GM23338 (cell line): ENCODE results near the gene CD58. TPM values are rescaled to one million over a fixed set of nuclear protein-coding genes. Genes with fewer than 3 reads are reported as not detected.

Experiments used
- ATAC-seq: fragments of 200-7000 bp; cut with Tn5 transposase; 3 replicates; pipeline ENCODE4 v1.9.1; 2020
- DNase-seq: peaks from one replicate; pipeline ENCODE4 v3.0.0-alpha.2; 2015; ENCODE audit warnings: low spot score
- H2AFZ ChIP-seq: fragments of 200-600 bp; sonication (generic); 2 replicates; pipeline ENCODE4 v1.8.0; 2016; ENCODE audit warnings: antibody characterized with exemption, mild to moderate bottlenecking, moderate library complexity
- H3F3A ChIP-seq: fragments of 200-600 bp; sonication (generic); replicated peaks from 2 replicates; pipeline ENCODE4 v1.8.0; 2017; ENCODE audit warnings: antibody characterized with exemption, mixed run types, low read depth
- H3K27ac ChIP-seq: fragments of 200-600 bp; sonication (generic); 2 replicates; pipeline ENCODE4 v1.6.1; 2016; ENCODE audit warnings: low read depth
- H3K27me3 ChIP-seq: fragments of 200-600 bp; sonication (generic); 2 replicates; pipeline ENCODE4 v1.8.0; 2016; ENCODE audit warnings: mild to moderate bottlenecking, mixed run types, moderate library complexity; ENCODE audit not compliant: insufficient read depth
- H3K36me3 ChIP-seq: fragments of 200-600 bp; sonication (generic); 2 replicates; pipeline ENCODE4 v1.8.0; 2016; ENCODE audit warnings: mild to moderate bottlenecking; ENCODE audit not compliant: insufficient read depth
- H3K4me1 ChIP-seq: fragments of 200-600 bp; sonication (generic); 2 replicates; pipeline ENCODE4 v1.8.0; 2016; ENCODE audit warnings: mild to moderate bottlenecking, moderate library complexity; ENCODE audit not compliant: insufficient read depth
- H3K4me2 ChIP-seq: fragments of 200-600 bp; sonication (generic); 2 replicates; pipeline ENCODE4 v1.7.1; 2017; ENCODE audit warnings: mixed run types
- H3K4me3 ChIP-seq: fragments of 200-600 bp; sonication (generic); 2 replicates; pipeline ENCODE4 v1.6.1; 2016; ENCODE audit warnings: mixed run types
- H3K79me2 ChIP-seq: fragments of 200-600 bp; sonication (generic); replicated peaks from 2 replicates; pipeline ENCODE4 v1.8.0; 2017; ENCODE audit warnings: mild to moderate bottlenecking; ENCODE audit not compliant: insufficient read depth
- H3K9me2 ChIP-seq: fragments of 200-600 bp; sonication (generic); 2 replicates; pipeline ENCODE4 v1.8.0; 2017; ENCODE audit not compliant: insufficient read depth
- H4K20me1 ChIP-seq: fragments of 200-600 bp; sonication (generic); replicated peaks from 2 replicates; pipeline ENCODE4 v1.8.0; 2017; ENCODE audit warnings: mild to moderate bottlenecking; ENCODE audit not compliant: insufficient read depth
- H3K27ac Mint-ChIP-seq: 2 replicates; pipeline ENCODE4 v1.8.0; 2020; ENCODE audit warnings: inconsistent platforms, mild to moderate bottlenecking, moderate library complexity, mixed read lengths
- H3K27me3 Mint-ChIP-seq: 3 replicates; pipeline ENCODE4 v1.8.0; 2022; ENCODE audit warnings: low read depth, mild to moderate bottlenecking, moderate library complexity, mixed read lengths, inconsistent platforms; ENCODE audit not compliant: insufficient read depth, poor library complexity
- H3K36me3 Mint-ChIP-seq: 3 replicates; pipeline ENCODE4 v1.8.0; 2021; ENCODE audit warnings: low read depth, mild to moderate bottlenecking, inconsistent platforms, moderate library complexity, mixed read lengths
- H3K4me1 Mint-ChIP-seq: 3 replicates; pipeline ENCODE4 v1.8.0; 2020; ENCODE audit warnings: mild to moderate bottlenecking, inconsistent platforms, mixed read lengths
- H3K4me3 Mint-ChIP-seq: 3 replicates; pipeline ENCODE4 v1.8.0; 2021; ENCODE audit warnings: moderate library complexity, mild to moderate bottlenecking, inconsistent platforms, mixed read lengths
- H3K9me3 Mint-ChIP-seq: 3 replicates; pipeline ENCODE4 v1.8.0; 2020; ENCODE audit warnings: moderate library complexity, mild to moderate bottlenecking, inconsistent platforms, mixed read lengths
- JUNB ChIP-seq: IDR thresholded peaks from one replicate; pipeline ENCODE4 v1.6.1; 2016; ENCODE audit warnings: antibody characterized with exemption; ENCODE audit not compliant: unreplicated experiment
- ZNF462 ChIP-seq: fragments of 250-450 bp; sonication (Bioruptor Pico); IDR thresholded peaks from 2 replicates; pipeline ENCODE4 v1.5.0; 2020; ENCODE audit warnings: mild to moderate bottlenecking, moderate library complexity
- polyA plus RNA-seq: library from polyadenylated mRNA; unstranded; fragments of >200 nt; fragmentation: Nextera tagmentation; extraction: Ambion mirVana; gene quantifications from 2 replicates; pipeline ENCODE4 v1.2.1, GENCODE V29; 2016
- total RNA-seq: library from RNA; depleted of rRNA; stranded (reverse); fragments of >200 nt; shearing (Covaris generic); gene quantifications from 2 replicates; pipeline ENCODE4 v1.2.3, GENCODE V29; 2014
- TF ChIP-seq, protein P1 (sequence below), 2 experiments: fragments of 200-600 bp in 1 of 2; sonication (generic) in 1 of 2; conservative IDR thresholded peaks; 2 replicates each; pipeline versions ENCODE4 v1.5.1 to v1.6.1; 2016 to 2017; ENCODE audit warnings: antibody characterized with exemption in 2 of 2, low read depth in 2 of 2, mild to moderate bottlenecking in 2 of 2, moderate library complexity in 1 of 2

The CD58 gene
- total and polyA plus RNA-seq, 2 experiments from 2014 or later: 9.2 to 12.5 TPM

- Mint-ChIP-seq H3K4me1 (peaks cover 5% of the 10 kb centered on the region; the same call in 2 of the 3 replicates), H3K4me3 (no peak overlapping the region), H3K27me3 (peaks cover 3% of the 10 kb centered on the region), H3K27ac (no peak overlapping the region), H3K9me3 (no peaks in the 10 kb centered on the region), H3K36me3 (no peaks in the 10 kb centered on the region)
- DNase-seq: no peak
- H3K4me2 ChIP-seq: no peak overlapping the region
- H3K27ac ChIP-seq: no peak overlapping the region
- no peaks in the 10 kb centered on the region for H3K27me3 ChIP-seq
- TF ChIP-seq, protein P1, sequence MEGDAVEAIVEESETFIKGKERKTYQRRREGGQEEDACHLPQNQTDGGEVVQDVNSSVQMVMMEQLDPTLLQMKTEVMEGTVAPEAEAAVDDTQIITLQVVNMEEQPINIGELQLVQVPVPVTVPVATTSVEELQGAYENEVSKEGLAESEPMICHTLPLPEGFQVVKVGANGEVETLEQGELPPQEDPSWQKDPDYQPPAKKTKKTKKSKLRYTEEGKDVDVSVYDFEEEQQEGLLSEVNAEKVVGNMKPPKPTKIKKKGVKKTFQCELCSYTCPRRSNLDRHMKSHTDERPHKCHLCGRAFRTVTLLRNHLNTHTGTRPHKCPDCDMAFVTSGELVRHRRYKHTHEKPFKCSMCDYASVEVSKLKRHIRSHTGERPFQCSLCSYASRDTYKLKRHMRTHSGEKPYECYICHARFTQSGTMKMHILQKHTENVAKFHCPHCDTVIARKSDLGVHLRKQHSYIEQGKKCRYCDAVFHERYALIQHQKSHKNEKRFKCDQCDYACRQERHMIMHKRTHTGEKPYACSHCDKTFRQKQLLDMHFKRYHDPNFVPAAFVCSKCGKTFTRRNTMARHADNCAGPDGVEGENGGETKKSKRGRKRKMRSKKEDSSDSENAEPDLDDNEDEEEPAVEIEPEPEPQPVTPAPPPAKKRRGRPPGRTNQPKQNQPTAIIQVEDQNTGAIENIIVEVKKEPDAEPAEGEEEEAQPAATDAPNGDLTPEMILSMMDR (conservative IDR thresholded peaks at IDR 0.05; ENCODE audit: low read depth in 2 of 2): 0 out of 4 replicates have a peak, but pooled peaks of 1 of the 2 experiments have one; percentile 3
- no peak for TF ChIP-seq ZNF462 (CRISPR knock-in tag)
- TF ChIP-seq JUNB: no peak
- H3F3A ChIP-seq: no peaks in the 10 kb centered on the region
- H2AFZ ChIP-seq: no peak overlapping the region
- H3K9me2 ChIP-seq: no peaks in the 10 kb centered on the region
- H3K4me1 ChIP-seq: no peaks in the 10 kb centered on the region
- no peaks in the 10 kb centered on the region; the same call in 1 of the 2 replicates for H4K20me1 ChIP-seq
- H3K4me3 ChIP-seq: no peak overlapping the region
- no peaks in the 10 kb centered on the region for H3K36me3 ChIP-seq
- no peak for ATAC-seq
- no peaks in the 10 kb centered on the region for H3K79me2 ChIP-seq
Observed at GRCh38 chr1:116518400-116518799, 52.4 kb downstream of the CD58 start.

- Histone ChIP-seq H3K4me1 (no peaks in the 10 kb centered on the region), H3K4me2 (no peak overlapping the region), H3K79me2 (no peaks in the 10 kb centered on the region), H3F3A (no peaks in the 10 kb centered on the region), H3K36me3 (no peaks in the 10 kb centered on the region), H4K20me1 (no peaks in the 10 kb centered on the region; the same call in 1 of the 2 replicates), H3K27me3 (no peaks in the 10 kb centered on the region), H2AFZ (no peak overlapping the region), H3K27ac (no peak overlapping the region), H3K9me2 (no peaks in the 10 kb centered on the region), H3K4me3 (no peak overlapping the region)
- H3K4me3 Mint-ChIP-seq: no peak overlapping the region
- no peak overlapping the region for H3K27ac Mint-ChIP-seq
- peaks cover 5% of the 10 kb centered on the region; the same call in 2 of the 3 replicates for H3K4me1 Mint-ChIP-seq
- no peak for DNase-seq
- H3K9me3 Mint-ChIP-seq: peaks cover under 1% of the 10 kb centered on the region; the same call in 2 of the 3 replicates
- no peaks in the 10 kb centered on the region; the same call in 2 of the 3 replicates for H3K36me3 Mint-ChIP-seq
- ATAC-seq: no peak
- peaks cover 6% of the 10 kb centered on the region for H3K27me3 Mint-ChIP-seq
- no peak for TF ChIP-seq ZNF462 (CRISPR knock-in tag)
Observed at GRCh38 chr1:116516631-116517030, 54.2 kb downstream of the CD58 start.
